ELF-1 (cell line): Measurements from ENCODE around the gene PERM1.
"Not testable (repeated sequence)": the region's sequence is repeated elsewhere in the genome, so short reads cannot be mapped to it uniquely, and the experiment has no call there.

Experiments
- DNase-seq: peaks from one replicate; pipeline ENCODE4 v3.0.0-alpha.2; 2016; ENCODE audit warnings: low read depth, low spot score

PERM1 gene

GRCh38 chr1:981955-982558, at the start of gene PERM1:
Gene PERM1 (minus strand): TSS chr1:982093. CDS start chr1:981029, 1,064 bp downstream.
- DNase-seq, result no peak

- DNase-seq, result not testable (repeated sequence)
Observed at GRCh38 chr1:1030867-1031658, 49.2 kb upstream of the PERM1 start.

- DNase-seq, result no peak
Observed at GRCh38 chr1:1027791-1028190, 45.9 kb upstream of the PERM1 start.

GRCh38 chr1:1026599-1027413, 44.9 kb upstream of the PERM1 start:
- DNase-seq, result no peak

GRCh38 chr1:1025730-1026129, 43.8 kb upstream of the PERM1 start:
- DNase-seq, result no peak

GRCh38 chr1:1024771-1025699, 43.1 kb upstream of the PERM1 start:
- peak; percentile 90 for DNase-seq

GRCh38 chr1:1024149-1024770, 42.4 kb upstream of the PERM1 start:
- no peak for DNase-seq

- no peak for DNase-seq
Observed at GRCh38 chr1:1023700-1024099, 41.8 kb upstream of the PERM1 start.

- no peak for DNase-seq
Observed at GRCh38 chr1:1022302-1023009, 40.6 kb upstream of the PERM1 start.

- no peak for DNase-seq
Observed at GRCh38 chr1:1021920-1022259, 40.0 kb upstream of the PERM1 start.

- DNase-seq, result peak; percentile 49
Observed at GRCh38 chr1:1021010-1021919, 39.4 kb upstream of the PERM1 start.

GRCh38 chr1:1020415-1021009, 38.6 kb upstream of the PERM1 start:
- no peak for DNase-seq

- DNase-seq, result peak; percentile 4
Observed at GRCh38 chr1:1020000-1020404, 38.1 kb upstream of the PERM1 start, which contains the start of gene AGRN. Gene AGRN (plus strand): TSS chr1:1020120. CDS start chr1:1020173, 53 bp downstream.

- peak; percentile 61 for DNase-seq
Observed at GRCh38 chr1:1019122-1019999, 37.5 kb upstream of the PERM1 start.

GRCh38 chr1:1018321-1018685, 36.4 kb upstream of the PERM1 start:
- not testable (repeated sequence) for DNase-seq

GRCh38 chr1:1017397-1018320, 35.8 kb upstream of the PERM1 start:
- DNase-seq, result peak; percentile 10
